Heart left ventricle (tissue), 16 donors: ENCODE measurements around the gene SERPINB8. TPM values are rescaled to one million over a fixed set of nuclear protein-coding genes. Genes with fewer than 3 reads are reported as not detected.

Source experiments
- ATAC-seq, 4 donors: fragments of 200-7000 bp; cut with Tn5 transposase; one replicate each; pipeline ENCODE4 v1.9.1; 2020 to 2022; ENCODE audit warnings: moderate library complexity in 4 of 4, mild to moderate bottlenecking in 3 of 4, moderate number of reproducible peaks in 1 of 4
- DNase-seq, 5 donors: peaks; one replicate each; pipeline ENCODE4 v3.0.0-alpha.2; 2020
- H3K27ac ChIP-seq, 12 donors: fragments of 200-600 bp; sonication (generic) in 4 of 12; one replicate each; pipeline versions ENCODE4 v1.5.0 to v1.8.0; 2016 to 2022; ENCODE audit warnings: mild to moderate bottlenecking in 2 of 12
- H3K27me3 ChIP-seq, 9 donors: fragments of 200-600 bp; sonication (generic) in 2 of 9; one replicate each; pipeline versions ENCODE4 v1.5.1 to v1.8.0; 2016 to 2022; ENCODE audit warnings: mild to moderate bottlenecking in 3 of 9
- H3K36me3 ChIP-seq, 9 donors: fragments of 200-600 bp; sonication (generic) in 2 of 9; one replicate each; pipeline versions ENCODE4 v1.5.0 to v1.8.0; 2018 to 2022; ENCODE audit warnings: mild to moderate bottlenecking in 2 of 9
- H3K4me1 ChIP-seq, 12 donors: fragments of 200-600 bp; sonication (generic) in 4 of 12; one replicate each; pipeline versions ENCODE4 v1.5.0 to v1.8.0; 2016 to 2022; ENCODE audit warnings: mild to moderate bottlenecking in 3 of 12
- H3K4me3 ChIP-seq, 12 donors: fragments of 200-600 bp; sonication (generic) in 4 of 12; one replicate each; pipeline versions ENCODE4 v1.5.0 to v1.8.0; 2017 to 2022; ENCODE audit warnings: mild to moderate bottlenecking in 9 of 12, moderate library complexity in 4 of 12
- H3K9me3 ChIP-seq, 12 donors: fragments of 200-600 bp; sonication (generic) in 4 of 12; one replicate each; pipeline versions ENCODE4 v1.5.0 to v1.8.0; 2016 to 2022; ENCODE audit warnings: mild to moderate bottlenecking in 1 of 12
- POLR2A ChIP-seq, 2 donors: fragments of 450-650 bp; IDR thresholded peaks; one replicate each; pipeline ENCODE4 v1.6.1; 2017; ENCODE audit warnings: antibody characterized with exemption in 2 of 2, mild to moderate bottlenecking in 2 of 2, moderate library complexity in 2 of 2
- WGBS, 4 donors: extraction: QIAGEN DNeasy Blood & Tissue Kit in 2 of 4; methylation state at CpG; one replicate each; pipeline versions ENCODE4 v1.1.5 to v1.1.7; 2013 to 2018; 5-methylcytosine and 5-hydroxymethylcytosine counted together
- intact Hi-C, 10 donors: fragments of 100-400 bp; cut with DNase I; formaldehyde crosslinking; loops; one replicate each; pipeline versions ENCODE4 v1.11.1 to v1.14.2; 2022
- polyA plus RNA-seq, 2 donors: library from polyadenylated mRNA; stranded (reverse); fragments of 200-250 nt; gene quantifications; one replicate each; pipeline ENCODE4 v1.2.3, GENCODE V29; 2013
- total RNA-seq, 9 donors: library from RNA; depleted of rRNA in 2 of 9; stranded (reverse); fragments of >200 nt in 2 of 9; fragmentation: NEBNext Ultra II Directional in 3 of 9; extraction: Animal tissue kit (Norgen Biotek cat#: 25700) in 3 of 9; gene quantifications; one replicate each; pipeline versions ENCODE4 v1.1.0 to v1.2.4, GENCODE V29; 2016 to 2023
- TF ChIP-seq, protein P1 (sequence below), 12 donors: fragments of 200-600 bp; sonication (generic) in 4 of 12; IDR thresholded peaks; one replicate each; pipeline versions ENCODE4 v1.5.0 to v1.8.0; 2018 to 2022; ENCODE audit warnings: antibody characterized with exemption in 12 of 12, mild to moderate bottlenecking in 5 of 12
- donor health status: ischemic (EF 13 %, LVEDD 7.1; RV severe dilation, severe dysfunction).
- donor health status: healthy with polysubstance abuse.
- donor health status: DM: no; HTN: yes; CAD: no.
- donor health status: DM: no; HTN: no; CAD: no.
- donor health status: ischemic (EF 25% LVEDD 6.9; RV normal size, moderate dysfunction).
- donor health status: ischemic (EF 25% LVEDD 5.7; RV mildly dilated, moderate dysfunction).
- donor health status: healthy.
- donor health status: DM: yes; HTN: yes; CAD: no.
- donor health status: ischemic (EF 35%, LVEDD 5.7; RV mildly dilated, moderate dysfunction).
- donor health status: nonischemic (EF 11% LVEDD 7.7; RV severe dilation, severe dysfunction).
- donor health status: DM: yes; HTN: yes; CAD: no.
- donor health status: PGD.
- donor health status: ischemic (EF 29% LVEDD 5.4; RV normal size, mild dysfunction).
- donor health status: nonischemic (EF 23%, LVEDD 6.1; RV moderate dilation, normal function).

The SERPINB8 gene
- total and polyA plus RNA-seq, 11 donors = 0.72 to 12.6 (median 3.5) TPM

DNA sequence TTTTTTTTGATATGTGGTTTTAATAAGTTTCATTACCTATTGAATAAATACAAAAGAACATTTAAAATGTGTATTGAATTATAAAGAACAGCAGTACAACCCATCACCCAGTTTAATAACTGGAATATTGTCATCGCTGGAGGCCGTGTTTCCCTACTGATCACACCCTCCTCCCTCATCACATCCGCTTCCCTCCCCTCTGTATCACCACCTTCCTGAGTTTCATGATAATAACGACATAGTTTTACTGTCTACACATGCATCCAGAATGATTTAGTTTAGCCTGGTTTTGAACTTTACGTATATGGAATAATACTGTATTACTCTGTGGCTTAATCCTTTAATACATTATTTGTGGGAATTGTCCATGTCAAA, 2.1 kb downstream of the SERPINB8 start:
- Histone ChIP-seq H3K36me3 (no peaks in the 10 kb centered on the region), H3K27me3 (no peaks in the 10 kb centered on the region), H3K9me3 (no peaks in the 10 kb centered on the region), H3K4me1 (peaks cover 0 to 41% (median 9%) of the 10 kb centered on the region in 12 donors), H3K4me3 (no peak overlapping the region), H3K27ac (no peak overlapping the region)
- DNase-seq (no peak), ATAC-seq (no peak)
- TF ChIP-seq, protein P1, sequence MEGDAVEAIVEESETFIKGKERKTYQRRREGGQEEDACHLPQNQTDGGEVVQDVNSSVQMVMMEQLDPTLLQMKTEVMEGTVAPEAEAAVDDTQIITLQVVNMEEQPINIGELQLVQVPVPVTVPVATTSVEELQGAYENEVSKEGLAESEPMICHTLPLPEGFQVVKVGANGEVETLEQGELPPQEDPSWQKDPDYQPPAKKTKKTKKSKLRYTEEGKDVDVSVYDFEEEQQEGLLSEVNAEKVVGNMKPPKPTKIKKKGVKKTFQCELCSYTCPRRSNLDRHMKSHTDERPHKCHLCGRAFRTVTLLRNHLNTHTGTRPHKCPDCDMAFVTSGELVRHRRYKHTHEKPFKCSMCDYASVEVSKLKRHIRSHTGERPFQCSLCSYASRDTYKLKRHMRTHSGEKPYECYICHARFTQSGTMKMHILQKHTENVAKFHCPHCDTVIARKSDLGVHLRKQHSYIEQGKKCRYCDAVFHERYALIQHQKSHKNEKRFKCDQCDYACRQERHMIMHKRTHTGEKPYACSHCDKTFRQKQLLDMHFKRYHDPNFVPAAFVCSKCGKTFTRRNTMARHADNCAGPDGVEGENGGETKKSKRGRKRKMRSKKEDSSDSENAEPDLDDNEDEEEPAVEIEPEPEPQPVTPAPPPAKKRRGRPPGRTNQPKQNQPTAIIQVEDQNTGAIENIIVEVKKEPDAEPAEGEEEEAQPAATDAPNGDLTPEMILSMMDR (IDR thresholded peaks at IDR 0.05) = no peak
- no peak for TF ChIP-seq POLR2A (IDR thresholded peaks at IDR 0.05)
- intact Hi-C loops = loop anchor here in 1 of 10 donors (10.0 kb wide), 1 partner anchor 457 kb away; no protein-coding TSS in a partner anchor
- 75 to 88% (median 78%) methylated on average over 5 of the region's 5 CpGs for WGBS, 4 donors

DNA sequence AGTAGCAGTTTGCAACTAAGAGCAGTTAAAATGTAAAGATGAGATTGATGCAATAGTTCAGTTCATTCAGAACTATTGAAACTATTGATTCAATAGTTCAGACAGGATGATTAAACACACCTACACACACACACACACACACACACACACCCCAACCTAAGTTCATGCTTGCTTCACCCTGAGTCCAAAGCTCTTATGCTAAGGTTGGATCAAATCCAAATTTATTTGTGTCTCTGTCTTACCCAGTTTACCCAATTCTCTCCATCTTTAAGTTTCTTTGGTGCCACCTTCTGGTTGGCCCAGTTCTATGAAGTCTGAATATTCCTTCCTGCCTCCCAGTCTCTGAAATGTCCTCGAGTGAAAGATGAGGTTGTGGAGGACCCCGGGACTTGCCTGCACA, 5.1 kb downstream of the SERPINB8 start:
- H3K36me3 ChIP-seq = no peaks in the 10 kb centered on the region
- H3K9me3 ChIP-seq = no peaks in the 10 kb centered on the region
- TF ChIP-seq POLR2A (IDR thresholded peaks at IDR 0.05) = no peak
- TF ChIP-seq, protein P1 (IDR thresholded peaks at IDR 0.05) = peak in 2 of 12 donors; percentile 9 to 11
- intact Hi-C loops = loop anchor here in 3 of 10 donors (5.0 to 10.0 kb wide), 2 partner anchors 458 to 460 kb away; no protein-coding TSS in a partner anchor
- no peak overlapping the region for H3K4me3 ChIP-seq
- peaks cover 0 to 43% (median 6%) of the 10 kb centered on the region in 12 donors for H3K4me1 ChIP-seq
- DNase-seq (no peak), ATAC-seq (no peak)
- H3K27ac ChIP-seq = peak overlapping the region in 1 of 12 donors; percentile 21
- H3K27me3 ChIP-seq = no peaks in the 10 kb centered on the region
- 36 to 51% (median 41%) methylated on average over 2 of the region's 2 CpGs for WGBS, 4 donors

DNA sequence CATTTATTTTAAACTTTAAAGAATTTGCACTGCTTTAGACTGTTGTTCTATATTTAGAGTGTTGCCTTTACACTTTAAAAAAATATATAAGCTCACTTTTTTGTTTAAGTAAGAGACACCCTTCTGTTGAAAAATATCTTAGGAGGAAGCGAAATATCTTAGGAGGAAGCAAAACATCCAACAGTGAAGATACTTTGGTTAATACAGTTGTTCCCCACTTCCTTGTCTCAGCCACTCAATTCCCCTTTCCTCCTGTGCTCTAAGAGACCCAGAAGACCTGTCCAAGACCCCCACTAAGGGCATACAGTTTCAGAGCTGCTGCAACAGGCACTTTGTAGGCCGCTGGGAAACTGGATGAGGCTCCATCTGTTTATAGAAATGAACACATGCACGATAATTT, 5.7 kb downstream of the SERPINB8 start:
- DNase-seq (no peak), ATAC-seq (no peak)
- Histone ChIP-seq H3K4me1 (peaks cover 0 to 48% (median 6%) of the 10 kb centered on the region in 12 donors), H3K4me3 (no peak overlapping the region), H3K27me3 (no peaks in the 10 kb centered on the region), H3K27ac (peak overlapping the region in 1 of 12 donors; percentile 21), H3K36me3 (peaks cover 0 to under 1% (median 0%) of the 10 kb centered on the region in 9 donors), H3K9me3 (no peaks in the 10 kb centered on the region)
- TF ChIP-seq, protein P1 (IDR thresholded peaks at IDR 0.05) = no peak
- no peak for TF ChIP-seq POLR2A (IDR thresholded peaks at IDR 0.05)
- intact Hi-C loops = loop anchor here in 3 of 10 donors (5.0 to 10.0 kb wide), 2 partner anchors 458 to 461 kb away; no protein-coding TSS in a partner anchor
- WGBS, 4 donors = 56 to 69% (median 64%) methylated on average over 3 of the region's 3 CpGs

DNA sequence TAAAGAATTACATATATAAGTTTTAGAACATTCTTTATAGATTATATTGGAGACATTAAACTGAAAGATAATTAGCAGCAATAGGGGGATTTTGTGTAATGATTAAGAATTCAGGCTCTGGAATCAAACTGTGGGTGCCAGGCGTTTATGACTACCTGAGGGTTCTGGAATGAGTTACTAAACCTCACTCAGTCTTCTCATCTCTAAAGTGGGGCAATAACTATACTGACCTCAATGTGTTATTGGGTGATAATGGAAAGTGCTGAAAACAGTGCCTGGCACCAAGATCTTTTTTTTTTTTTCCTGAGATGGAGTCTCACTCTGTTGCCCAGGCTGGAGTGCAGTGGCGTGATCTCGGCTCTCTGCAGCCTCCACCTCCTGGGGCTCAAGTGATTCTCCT, 7.2 kb downstream of the SERPINB8 start:
- H3K4me1 ChIP-seq = peaks cover 0 to 39% (median 3%) of the 10 kb centered on the region in 12 donors
- no peak for TF ChIP-seq POLR2A (IDR thresholded peaks at IDR 0.05)
- TF ChIP-seq, protein P1 (IDR thresholded peaks at IDR 0.05) = no peak
- peaks cover 0 to 14% (median 1%) of the 10 kb centered on the region in 9 donors for H3K36me3 ChIP-seq
- no peak overlapping the region for H3K27ac ChIP-seq
- DNase-seq = no peak
- H3K27me3 ChIP-seq = no peaks in the 10 kb centered on the region
- intact Hi-C loops = loop anchor here in 3 of 10 donors (5.0 to 10.0 kb wide), 2 partner anchors 460 to 462 kb away; no protein-coding TSS in a partner anchor
- no peak for ATAC-seq
- 90 to 97% (median 94%) methylated on average over 3 of the region's 3 CpGs for WGBS, 4 donors
- no peaks in the 10 kb centered on the region for H3K9me3 ChIP-seq
- H3K4me3 ChIP-seq = no peak overlapping the region
